Stomach (tissue), 9 donors: Measurements from ENCODE around the gene TRIM22. TPM values are rescaled to one million over a fixed set of nuclear protein-coding genes. Genes with fewer than 3 reads are reported as not detected.

ENCODE experiments used
- DNase-seq, 2 donors: peaks; one replicate each; pipeline versions ENCODE4 v3.0.0 to v3.0.0-alpha.2; 2013 to 2019
- H3K27ac ChIP-seq, 5 donors: fragments of 200-600 bp in 4 of 5; sonication (generic) in 4 of 5; one replicate each; pipeline ENCODE4 v1.5.1; 2013 to 2019; ENCODE audit warnings: mild to moderate bottlenecking in 1 of 5, moderate library complexity in 1 of 5
- H3K27me3 ChIP-seq, 3 donors: fragments of 200-600 bp; sonication (generic); one replicate each; pipeline ENCODE4 v1.5.1; 2017 to 2019; ENCODE audit warnings: mixed run types in 1 of 3
- H3K36me3 ChIP-seq, 4 donors: fragments of 200-600 bp; sonication (generic); 1 replicate in 3 of 4; 2 replicates in 1 of 4; pipeline ENCODE4 v1.5.1; 2016 to 2019
- H3K4me1 ChIP-seq, 4 donors: fragments of 200-600 bp; sonication (generic); one replicate each; pipeline ENCODE4 v1.5.1; 2016 to 2019
- H3K4me3 ChIP-seq, 4 donors: fragments of 200-600 bp; sonication (generic) in 3 of 4; one replicate each; pipeline ENCODE4 v1.5.1; 2016 to 2019; ENCODE audit warnings: mild to moderate bottlenecking in 1 of 4
- H3K9me3 ChIP-seq, 4 donors: fragments of 200-600 bp; sonication (generic); one replicate each; pipeline ENCODE4 v1.5.1; 2016 to 2019
- EP300 ChIP-seq: sonication (generic); formaldehyde crosslinking; IDR thresholded peaks from one replicate; pipeline ENCODE4 v1.6.1; 2017; ENCODE audit warnings: antibody characterized with exemption
- POLR2A ChIP-seq, 4 donors: fragments of 450-650 bp; IDR thresholded peaks; one replicate each; pipeline ENCODE4 v1.6.1; 2016; ENCODE audit warnings: antibody characterized with exemption in 4 of 4, control low read depth in 2 of 4, mild to moderate bottlenecking in 1 of 4, moderate library complexity in 1 of 4
- POLR2AphosphoS5 ChIP-seq, 3 donors: sonication (generic); formaldehyde crosslinking; IDR thresholded peaks; one replicate each; pipeline ENCODE4 v1.6.1; 2016; ENCODE audit warnings: antibody characterized with exemption in 3 of 3
- WGBS, 5 donors: extraction: QIAGEN DNeasy Blood & Tissue Kit in 3 of 5; methylation state at CpG; one replicate each; pipeline versions ENCODE4 v1.1.5 to v1.1.7; 2013 to 2018; 5-methylcytosine and 5-hydroxymethylcytosine counted together
- intact Hi-C: fragments of 100-400 bp; cut with DNase I; formaldehyde crosslinking; loops from one replicate; pipeline ENCODE4 v1.15.1; 2023; ENCODE audit warnings: low total_unique reads
- polyA plus RNA-seq, 3 donors: library from polyadenylated mRNA; stranded (reverse); fragments of 200-250 nt; gene quantifications; one replicate each; pipeline ENCODE4 v1.2.3, GENCODE V29; 2013
- total RNA-seq, 5 donors: library from RNA; depleted of rRNA; stranded (reverse); fragments of >200 nt; gene quantifications; one replicate each; pipeline versions ENCODE4 v1.1.0 to v1.2.3, GENCODE V29; 2014 to 2016
- TF ChIP-seq, protein P1 (sequence below), 7 experiments: fragments of 450-650 bp in 4 of 7; fragments of 200-600 bp in 3 of 7; sonication (generic) in 3 of 7; IDR thresholded peaks; one replicate each; pipeline ENCODE4 v1.5.1; 2016 to 2019; ENCODE audit warnings: antibody characterized with exemption in 7 of 7, control low read depth in 2 of 7, mild to moderate bottlenecking in 1 of 7
- donor health status: healthy with polysubstance abuse.
- donor health status: Bipolar disorder and iron deficiency.
- donor health status: healthy.

The TRIM22 gene
- total and polyA plus RNA-seq, 8 donors, result 12.4 to 131 (median 37.5) TPM

DNA sequence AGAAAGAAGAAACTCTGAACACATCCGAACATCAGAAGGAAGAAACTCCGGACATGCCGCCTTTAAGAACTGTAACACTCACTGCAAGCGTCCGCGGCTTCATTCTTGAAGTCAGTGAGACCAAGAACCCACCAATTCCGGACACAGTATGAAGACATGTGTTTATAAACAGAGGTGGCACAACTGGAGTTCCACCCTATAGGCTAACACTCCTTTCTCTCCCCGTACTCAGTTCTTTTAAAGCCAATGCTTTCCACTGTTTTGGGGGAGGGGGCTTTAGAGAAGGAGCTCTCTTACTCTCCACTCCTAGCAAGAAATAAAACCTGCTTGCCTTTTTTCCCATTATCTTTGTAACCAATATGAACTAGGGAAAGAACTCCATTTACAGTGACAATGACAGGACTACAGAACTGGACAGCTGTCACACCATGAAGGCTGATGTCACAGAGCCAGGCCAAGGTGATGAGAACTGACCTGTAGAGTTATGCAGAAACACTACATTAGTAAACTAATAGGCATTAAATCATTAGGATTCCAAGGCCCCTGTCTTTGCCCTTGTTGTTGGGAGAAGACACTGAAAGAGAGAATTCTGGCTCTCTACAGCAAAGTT lies 5.4 kb upstream of the TRIM22 start:
- 34 to 48% (median 36%) methylated on average over 6 to 8 of the region's 8 CpGs for WGBS, 5 donors
- Histone ChIP-seq H3K36me3 (peaks cover 0 to 18% (median 10%) of the 10 kb centered on the region in 4 donors), H3K27ac (peak overlapping the region; percentile 84 to 96 (median 91)), H3K4me1 (peaks cover 3 to 46% (median 18%) of the 10 kb centered on the region in 4 donors), H3K4me3 (peak overlapping the region; percentile 40 to 52 (median 44)), H3K9me3 (no peaks in the 10 kb centered on the region), H3K27me3 (no peaks in the 10 kb centered on the region)
- TF ChIP-seq POLR2A (IDR thresholded peaks at IDR 0.05) (no peak), POLR2AphosphoS5 (IDR thresholded peaks at IDR 0.05) (no peak), EP300 (no peak)
- TF ChIP-seq, protein P1, sequence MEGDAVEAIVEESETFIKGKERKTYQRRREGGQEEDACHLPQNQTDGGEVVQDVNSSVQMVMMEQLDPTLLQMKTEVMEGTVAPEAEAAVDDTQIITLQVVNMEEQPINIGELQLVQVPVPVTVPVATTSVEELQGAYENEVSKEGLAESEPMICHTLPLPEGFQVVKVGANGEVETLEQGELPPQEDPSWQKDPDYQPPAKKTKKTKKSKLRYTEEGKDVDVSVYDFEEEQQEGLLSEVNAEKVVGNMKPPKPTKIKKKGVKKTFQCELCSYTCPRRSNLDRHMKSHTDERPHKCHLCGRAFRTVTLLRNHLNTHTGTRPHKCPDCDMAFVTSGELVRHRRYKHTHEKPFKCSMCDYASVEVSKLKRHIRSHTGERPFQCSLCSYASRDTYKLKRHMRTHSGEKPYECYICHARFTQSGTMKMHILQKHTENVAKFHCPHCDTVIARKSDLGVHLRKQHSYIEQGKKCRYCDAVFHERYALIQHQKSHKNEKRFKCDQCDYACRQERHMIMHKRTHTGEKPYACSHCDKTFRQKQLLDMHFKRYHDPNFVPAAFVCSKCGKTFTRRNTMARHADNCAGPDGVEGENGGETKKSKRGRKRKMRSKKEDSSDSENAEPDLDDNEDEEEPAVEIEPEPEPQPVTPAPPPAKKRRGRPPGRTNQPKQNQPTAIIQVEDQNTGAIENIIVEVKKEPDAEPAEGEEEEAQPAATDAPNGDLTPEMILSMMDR (IDR thresholded peaks at IDR 0.05), result no peak
- intact Hi-C loops, result no loop called here
- peak in 1 of 2 donors; percentile 20 for DNase-seq

DNA sequence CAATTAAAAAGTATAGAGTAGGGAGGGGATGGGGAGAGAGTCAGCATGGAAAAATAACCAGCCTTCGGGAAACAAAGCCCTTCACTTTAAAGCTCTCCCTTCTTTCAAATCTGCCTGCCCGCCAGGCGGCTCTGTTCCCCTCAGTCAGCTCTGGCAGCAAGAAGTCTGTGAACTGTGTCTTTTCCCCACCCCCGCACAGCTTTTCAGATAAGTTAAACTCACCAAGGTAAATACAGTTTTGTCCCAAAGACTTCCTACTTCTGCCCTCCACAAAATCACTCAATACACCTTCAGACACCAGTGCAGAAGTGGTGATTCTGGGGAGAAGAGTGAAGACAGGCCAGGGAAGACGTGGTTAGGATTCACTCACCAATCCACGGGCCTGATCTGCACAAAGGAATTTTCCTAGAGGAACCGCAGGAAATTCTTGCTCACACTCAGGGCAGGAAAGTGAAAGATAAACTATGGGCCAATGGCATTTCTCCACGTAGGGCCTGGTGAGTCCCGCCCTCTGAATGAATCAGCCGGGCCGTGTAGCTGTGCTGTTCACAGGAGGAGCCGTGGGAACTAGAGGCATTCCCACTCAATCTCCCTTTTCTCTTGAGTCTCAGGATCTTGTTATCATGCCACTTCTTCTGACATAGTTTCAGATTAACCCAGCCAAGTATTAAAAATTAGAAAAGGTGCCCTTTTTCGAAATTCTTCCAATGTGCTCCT lies 4.8 kb upstream of the TRIM22 start, which contains the start of gene TRIM5:
TRIM5 (minus strand) TSS at position 429 of the 717 bp plus-strand sequence. CDS start 4,897 bp downstream, outside the sequence.
- Histone ChIP-seq H3K27me3 (no peaks in the 10 kb centered on the region), H3K36me3 (peaks cover 0 to 12% (median 3%) of the 10 kb centered on the region in 4 donors), H3K9me3 (no peaks in the 10 kb centered on the region), H3K4me1 (peaks cover 10 to 51% (median 18%) of the 10 kb centered on the region in 4 donors), H3K4me3 (peak within 1 kb of the TSS; percentile 40 to 52 (median 44)), H3K27ac (peak within 1 kb of the TSS; percentile 84 to 96 (median 91))
- no peak for TF ChIP-seq EP300
- peak; percentile 49 to 87 (median 86) for TF ChIP-seq POLR2AphosphoS5 (IDR thresholded peaks at IDR 0.05)
- TF ChIP-seq, protein P1 (IDR thresholded peaks at IDR 0.05), result peak in 4 of 7 experiments; percentile 19 to 67 (median 44)
- WGBS, 5 donors, result 1 to 4% (median 2%) methylated on average over 13 of the region's 13 CpGs
- intact Hi-C loops, result no loop called here
- peak; percentile 89 to 96 for DNase-seq

DNA sequence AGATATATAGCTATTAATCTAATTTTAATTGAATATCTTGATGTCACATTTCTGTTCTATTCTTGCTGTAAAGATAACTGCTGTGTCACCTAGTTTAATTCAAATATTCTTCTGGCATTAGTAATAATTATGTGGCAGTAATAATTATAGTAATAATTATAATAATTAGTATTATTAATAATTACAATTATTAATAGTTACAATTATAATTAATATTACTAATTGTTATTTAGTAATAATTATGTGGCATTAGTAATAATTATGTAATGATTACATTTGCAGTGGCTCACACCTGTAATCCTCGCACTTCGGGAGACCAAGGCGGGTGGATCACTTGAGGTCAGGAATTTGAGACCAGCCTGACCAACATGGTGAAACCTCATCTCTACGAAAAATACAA lies 3.2 kb upstream of the TRIM22 start:
- Histone ChIP-seq H3K36me3 (no peaks in the 10 kb centered on the region), H3K4me3 (no peak overlapping the region), H3K27ac (no peak overlapping the region), H3K27me3 (no peaks in the 10 kb centered on the region), H3K4me1 (peaks cover 11 to 67% (median 26%) of the 10 kb centered on the region in 4 donors), H3K9me3 (no peaks in the 10 kb centered on the region)
- 96 to 99% (median 96%) methylated on average over 4 of the region's 4 CpGs for WGBS, 5 donors
- intact Hi-C loops, result no loop called here
- TF ChIP-seq, protein P1 (IDR thresholded peaks at IDR 0.05), result no peak
- TF ChIP-seq EP300, result no peak
- TF ChIP-seq POLR2A (IDR thresholded peaks at IDR 0.05), result no peak
- TF ChIP-seq POLR2AphosphoS5 (IDR thresholded peaks at IDR 0.05), result no peak
- DNase-seq, result no peak

DNA sequence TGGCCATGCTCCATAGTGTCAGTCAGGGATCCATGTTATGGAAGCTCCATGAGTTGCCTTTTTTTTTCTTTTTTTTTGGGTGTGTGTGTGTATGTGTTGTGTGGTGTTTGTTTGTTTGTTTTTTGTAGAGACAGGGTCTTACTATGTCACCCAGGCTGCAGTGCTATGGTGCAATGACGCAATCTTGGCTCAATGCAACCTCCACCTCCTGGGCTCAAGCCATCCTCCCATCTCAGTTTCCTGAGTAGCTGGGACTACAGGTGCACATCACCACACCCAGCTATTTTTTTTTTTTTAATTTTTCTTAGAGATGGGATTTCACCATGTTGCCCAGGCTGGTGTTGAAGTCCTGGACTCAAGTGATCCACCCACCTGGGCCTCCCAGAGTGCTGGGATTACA lies 1.1 kb upstream of the TRIM22 start:
- intact Hi-C loops, result no loop called here
- Histone ChIP-seq H3K36me3 (peaks cover 0 to 4% (median 0%) of the 10 kb centered on the region in 4 donors), H3K4me1 (peaks cover 15 to 59% (median 24%) of the 10 kb centered on the region in 4 donors), H3K27me3 (no peaks in the 10 kb centered on the region), H3K27ac (peak overlapping the region in 4 of 5 donors; percentile 84 to 93 (median 86)), H3K4me3 (no peak overlapping the region), H3K9me3 (no peaks in the 10 kb centered on the region)
- no peak for DNase-seq
- TF ChIP-seq POLR2A (IDR thresholded peaks at IDR 0.05) (no peak), EP300 (no peak), POLR2AphosphoS5 (IDR thresholded peaks at IDR 0.05) (no peak)
- TF ChIP-seq, protein P1 (IDR thresholded peaks at IDR 0.05), result no peak
- WGBS, 5 donors, result 95 to 100% (median 95%) methylated on average over 1 of the region's 1 CpG
